Left kidney (tissue), 8 donors: ENCODE data around the gene IL18RAP. TPM values are rescaled to one million over a fixed set of nuclear protein-coding genes. Genes with fewer than 3 reads are reported as not detected.

Experiments used
- DNase-seq: peaks from one replicate; pipeline ENCODE4 v3.0.0-alpha.2; 2013
- long read RNA-seq, 8 donors: transcript quantifications; one replicate each; lab custom pipeline, GENCODE V29; 2026
- polyA plus RNA-seq: library from polyadenylated mRNA; unstranded; fragments of 120-200 nt; gene quantifications from one replicate; pipeline ENCODE4 v1.2.1, GENCODE V29; 2013; ENCODE audit not compliant: insufficient read length

The IL18RAP gene, protein sequence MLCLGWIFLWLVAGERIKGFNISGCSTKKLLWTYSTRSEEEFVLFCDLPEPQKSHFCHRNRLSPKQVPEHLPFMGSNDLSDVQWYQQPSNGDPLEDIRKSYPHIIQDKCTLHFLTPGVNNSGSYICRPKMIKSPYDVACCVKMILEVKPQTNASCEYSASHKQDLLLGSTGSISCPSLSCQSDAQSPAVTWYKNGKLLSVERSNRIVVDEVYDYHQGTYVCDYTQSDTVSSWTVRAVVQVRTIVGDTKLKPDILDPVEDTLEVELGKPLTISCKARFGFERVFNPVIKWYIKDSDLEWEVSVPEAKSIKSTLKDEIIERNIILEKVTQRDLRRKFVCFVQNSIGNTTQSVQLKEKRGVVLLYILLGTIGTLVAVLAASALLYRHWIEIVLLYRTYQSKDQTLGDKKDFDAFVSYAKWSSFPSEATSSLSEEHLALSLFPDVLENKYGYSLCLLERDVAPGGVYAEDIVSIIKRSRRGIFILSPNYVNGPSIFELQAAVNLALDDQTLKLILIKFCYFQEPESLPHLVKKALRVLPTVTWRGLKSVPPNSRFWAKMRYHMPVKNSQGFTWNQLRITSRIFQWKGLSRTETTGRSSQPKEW
- polyA plus RNA-seq, result 0.27 TPM
- long read RNA-seq, donor 1, result 0 reads
- long read RNA-seq, donor 2, result 0 reads
- long read RNA-seq, donor 3, result 0 reads
- long read RNA-seq, donor 4, result 0 reads
- long read RNA-seq, donor 5, result 0 reads
- long read RNA-seq, donor 6, result 0 reads
- long read RNA-seq, donor 7, result 0 reads
- long read RNA-seq, donor 8, result 0 reads

GRCh38 chr2:102422910-102423309 is at the start of gene IL18RAP:
Gene IL18RAP, plus strand, starts transcription at chr2:102423160. Its CDS starts 118 bp downstream, at chr2:102423278.
- DNase-seq, result no peak

DNA sequence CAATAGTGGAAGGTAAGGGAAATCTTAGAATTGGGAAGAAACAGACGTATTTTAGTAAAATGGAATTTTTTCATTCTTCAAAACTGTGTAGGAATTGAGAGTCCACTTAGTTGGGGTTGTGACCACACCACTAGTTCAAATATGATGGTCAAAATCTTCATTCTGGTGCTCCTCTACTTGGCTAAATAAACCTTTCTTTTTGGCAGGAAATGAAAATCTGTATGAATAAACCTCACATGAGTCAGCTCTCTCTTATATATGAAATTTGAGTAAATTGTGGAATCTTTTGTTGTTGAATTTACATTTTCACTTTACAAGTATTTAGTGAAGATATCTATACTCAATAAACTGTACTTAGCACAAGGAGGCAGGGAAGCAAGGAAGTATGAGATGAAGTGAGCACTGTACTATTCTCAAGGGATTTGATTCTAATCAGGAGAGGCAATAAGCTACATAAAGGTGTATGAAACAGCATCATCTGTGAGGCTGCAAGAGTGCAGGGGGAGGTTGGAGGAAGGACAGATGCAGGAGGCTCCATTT is 46.8 kb upstream of the IL18RAP start:
- DNase-seq, result no peak

DNA sequence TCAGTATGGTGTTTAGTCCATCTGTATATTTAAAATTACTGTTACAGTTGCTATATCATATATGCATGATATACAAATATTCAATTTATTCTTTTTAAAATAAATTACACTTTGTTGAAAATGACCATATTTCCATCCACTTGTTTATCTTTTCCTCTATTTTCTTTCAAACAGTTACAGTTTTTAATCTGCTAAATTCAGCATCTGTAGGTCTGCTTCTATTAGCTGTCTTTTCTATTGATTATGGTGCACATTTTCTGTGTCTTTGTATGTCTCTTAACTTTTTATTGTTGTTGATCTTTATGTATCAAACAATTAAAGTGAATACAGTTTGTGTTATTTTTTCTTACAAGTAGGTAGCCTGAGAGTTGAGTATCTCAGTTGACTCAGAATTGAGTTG is 39.2 kb upstream of the IL18RAP start:
- DNase-seq, result no peak

- no peak for DNase-seq
These were observed 37.4 kb upstream of the IL18RAP start for GRCh38 chr2:102385522-102385921.

DNA sequence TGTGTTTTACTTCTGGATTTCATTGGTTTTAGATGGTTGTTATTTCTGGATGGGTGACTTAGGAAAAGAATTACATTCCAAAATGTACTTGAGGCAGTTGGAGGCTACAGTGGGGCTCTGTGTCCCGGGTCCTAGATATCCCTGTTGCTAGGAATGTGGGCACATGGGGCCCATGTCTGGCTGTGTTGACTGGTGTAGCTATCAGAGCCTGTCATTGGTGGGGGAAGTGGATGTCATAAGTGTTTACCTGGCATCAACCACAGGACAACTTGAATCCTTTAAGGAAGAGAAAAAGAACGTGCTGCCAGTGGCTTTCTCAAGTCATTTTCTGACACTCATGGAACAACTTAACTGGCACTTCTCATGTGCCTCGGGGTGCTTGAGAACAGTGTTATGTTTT is 37.0 kb upstream of the IL18RAP start:
- DNase-seq, result no peak

- DNase-seq, result no peak
These were observed 36.0 kb upstream of the IL18RAP start for GRCh38 chr2:102386867-102387541.

- no peak for DNase-seq
These were observed 35.0 kb upstream of the IL18RAP start for GRCh38 chr2:102387763-102388546.

- no peak for DNase-seq
These were observed 31.4 kb upstream of the IL18RAP start for GRCh38 chr2:102391565-102391964.

- DNase-seq, result no peak
These were observed 30.9 kb upstream of the IL18RAP start for GRCh38 chr2:102392096-102392495.

GRCh38 chr2:102392942-102393341 is 30.0 kb upstream of the IL18RAP start:
- no peak for DNase-seq

DNA sequence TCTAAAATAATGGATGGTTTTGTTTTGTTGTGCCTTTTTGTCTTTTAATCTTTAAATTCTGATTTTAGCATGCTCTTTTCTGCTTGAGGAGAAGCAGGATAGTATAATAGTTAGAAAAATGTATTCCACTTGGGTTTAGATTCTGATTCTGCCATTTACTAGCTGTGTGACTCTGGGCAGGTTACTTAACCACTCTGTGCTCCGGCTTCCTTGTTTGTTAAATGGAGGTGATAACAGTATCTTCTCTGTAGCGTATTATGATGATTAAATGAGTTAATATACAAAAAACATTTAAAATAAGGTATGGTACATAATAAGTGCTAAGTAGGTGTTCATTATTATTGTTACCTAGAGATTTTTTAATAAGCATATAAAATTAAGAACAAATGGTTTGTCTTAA is 26.9 kb upstream of the IL18RAP start:
- DNase-seq, result no peak

DNA sequence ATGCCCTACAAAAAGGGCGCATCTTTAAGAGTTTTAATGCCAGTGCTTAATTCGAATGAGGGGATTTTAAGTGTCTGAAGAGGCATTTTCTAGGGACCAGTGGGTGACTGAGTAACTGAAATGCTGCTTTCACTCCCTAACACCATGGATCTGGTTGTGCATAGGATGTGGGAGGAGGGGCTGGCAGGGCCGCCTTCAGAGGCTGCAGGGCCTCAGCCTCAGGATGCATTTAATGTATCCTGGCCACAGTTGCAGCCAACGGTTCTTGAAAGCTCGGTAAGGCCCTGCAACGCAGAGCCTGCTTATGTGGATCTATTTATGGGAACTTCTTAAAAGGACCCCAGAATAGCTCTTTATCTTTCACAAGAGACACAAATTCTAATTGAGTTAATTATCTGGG is 25.8 kb upstream of the IL18RAP start:
- DNase-seq, result no peak

- DNase-seq, result no peak
These were observed 23.3 kb upstream of the IL18RAP start for GRCh38 chr2:102399499-102400141.

- no peak for DNase-seq
These were observed 21.5 kb upstream of the IL18RAP start for GRCh38 chr2:102401456-102401855.

- DNase-seq, result no peak
These were observed 21.1 kb upstream of the IL18RAP start for GRCh38 chr2:102401865-102402264.

DNA sequence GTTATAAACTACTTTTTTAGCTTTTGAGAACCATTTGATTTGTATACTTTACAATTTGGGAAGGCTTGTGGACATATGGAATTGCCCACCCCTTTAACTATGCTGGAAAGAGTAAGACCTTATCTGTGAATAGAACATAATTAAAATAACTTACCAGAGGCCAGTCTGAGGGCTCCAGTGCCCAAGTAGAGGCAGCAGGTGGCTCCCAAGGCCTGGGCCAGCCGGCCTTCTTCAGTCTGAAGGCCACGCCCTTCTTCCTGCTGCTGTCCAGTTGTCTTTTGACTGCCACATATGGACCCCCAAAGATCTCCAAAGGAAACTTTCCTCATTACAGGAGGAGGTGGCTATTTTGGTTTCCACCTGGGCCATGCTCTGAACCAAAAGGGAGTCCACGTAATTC is 12.0 kb upstream of the IL18RAP start:
- DNase-seq, result no peak

DNA sequence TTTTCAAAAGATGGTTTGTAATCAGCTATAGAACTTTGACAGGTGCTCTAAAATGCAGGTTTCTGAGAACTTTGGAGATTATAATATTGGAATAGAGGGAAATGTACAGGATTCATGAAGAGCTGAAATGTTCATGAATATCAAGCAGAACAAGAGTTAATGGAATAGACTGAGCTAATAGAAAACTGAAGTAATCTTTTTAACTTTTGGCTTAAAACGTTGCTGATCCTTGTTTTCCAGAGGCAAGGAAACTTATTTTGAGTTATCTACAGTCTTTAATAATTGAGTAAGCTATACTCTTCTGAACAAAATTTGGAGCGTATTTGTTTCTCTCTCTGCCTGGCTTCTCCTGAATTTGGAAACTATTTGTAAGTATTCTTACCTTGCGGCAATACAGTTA is 10.8 kb upstream of the IL18RAP start:
- DNase-seq, result no peak

GRCh38 chr2:102417946-102418345 is 5.0 kb upstream of the IL18RAP start:
- no peak for DNase-seq

DNA sequence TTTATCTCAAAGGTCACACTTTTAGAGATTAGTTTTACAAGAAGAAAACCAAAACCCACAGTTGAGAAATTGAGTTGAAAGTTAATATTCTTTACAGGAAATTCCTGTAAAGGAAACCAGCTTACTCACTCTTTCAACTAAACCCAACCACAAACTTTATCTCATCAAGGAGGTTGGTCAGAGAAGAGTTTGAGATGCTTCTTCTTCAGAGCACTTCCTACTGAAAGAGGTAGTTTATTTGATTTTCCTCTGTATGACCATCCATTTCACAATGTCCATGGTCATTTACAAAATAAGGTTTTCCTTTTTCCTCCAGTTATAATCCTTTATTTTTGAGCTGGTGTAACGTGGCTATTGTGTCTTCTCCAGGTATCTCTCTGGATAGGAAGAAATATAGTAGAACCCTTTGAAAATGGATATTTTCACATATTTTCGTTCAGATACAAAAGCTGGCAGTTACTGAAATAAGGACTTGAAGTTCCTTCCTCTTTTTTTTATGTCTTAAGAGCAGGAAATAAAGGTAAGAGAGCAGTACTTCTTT is 4.5 kb upstream of the IL18RAP start:
- DNase-seq, result no peak

GRCh38 chr2:102420290-102420689 is 2.7 kb upstream of the IL18RAP start:
- no peak for DNase-seq
